Measurements from ENCODE around the gene CDR2L.
"Not testable (repeated sequence)": the region's sequence is repeated elsewhere in the genome, so short reads cannot be mapped to it uniquely, and the experiment has no call there.

CDR2L gene

DNA sequence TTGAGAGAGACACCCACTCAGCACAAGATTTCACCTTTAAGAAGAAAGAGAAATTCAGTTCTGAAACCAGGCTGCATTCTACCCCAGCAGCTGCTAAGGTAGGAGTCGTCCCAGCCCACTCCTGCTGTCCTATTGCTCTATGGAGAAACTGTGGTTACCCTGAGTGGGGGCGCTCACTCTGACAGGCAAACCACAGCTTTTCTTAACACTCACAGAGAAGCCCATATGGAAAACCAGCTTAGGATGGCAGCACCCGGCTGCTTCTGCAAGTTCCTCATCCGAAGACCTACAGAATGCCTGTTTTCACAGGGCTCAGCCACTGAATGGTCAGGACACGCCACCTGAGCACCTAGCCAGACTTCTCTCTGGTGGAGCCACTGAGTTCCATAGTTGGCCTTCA lies 51.8 kb downstream of the CDR2L start:
- no peaks in the 10 kb centered on the region for H3K27me3 ChIP-seq (replicated peaks; ENCODE audit: control insufficient read depth, insufficient read depth, low read length, poor library complexity, severe bottlenecking)
- H3K27ac ChIP-seq (ENCODE audit: insufficient read depth, low read length, poor library complexity, severe bottlenecking) = no peak overlapping the region
- no peak for DNase-seq
- H3K4me3 ChIP-seq (ENCODE audit: insufficient read depth, low read depth, low read length, poor library complexity, severe bottlenecking) = no peak overlapping the region
- no peaks in the 10 kb centered on the region for H3K9me3 ChIP-seq (ENCODE audit: control insufficient read depth, low read length)
- peaks cover 40% of the 10 kb centered on the region for H3K36me3 ChIP-seq (ENCODE audit: control insufficient read depth, insufficient read depth, low read length)
- peaks cover 26% of the 10 kb centered on the region for H3K4me1 ChIP-seq (ENCODE audit: control insufficient read depth, insufficient read depth, low read length, poor library complexity, severe bottlenecking)

DNA sequence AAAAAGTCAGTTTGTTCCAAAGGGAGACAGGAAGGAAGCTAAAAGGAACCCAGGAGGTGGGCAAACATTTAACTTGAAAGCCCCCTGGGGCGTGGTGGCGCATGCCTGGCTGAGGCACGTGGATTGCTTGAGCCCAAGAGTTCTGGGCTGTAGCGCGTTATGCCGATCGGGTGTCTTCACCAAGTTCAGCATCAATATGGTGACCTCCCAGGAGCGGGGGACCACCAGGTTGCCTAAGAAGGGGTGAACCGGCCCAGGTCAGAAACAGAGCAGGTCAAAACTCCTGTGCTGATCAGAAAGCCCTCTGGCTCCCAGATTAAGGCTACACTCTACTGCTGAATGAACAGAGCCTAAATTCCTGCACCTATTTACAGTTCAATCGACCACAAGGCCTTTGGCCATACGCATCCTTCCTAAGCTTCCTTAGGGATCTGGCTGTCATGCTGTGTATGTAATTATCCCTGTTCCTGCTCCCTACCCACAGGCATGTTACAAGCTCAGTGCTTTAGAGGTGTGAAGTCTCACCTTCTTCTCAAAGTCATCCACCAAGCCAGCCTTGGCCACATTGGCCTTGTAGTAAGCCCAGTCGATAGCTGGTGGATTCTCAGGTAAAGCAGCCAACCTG lies 54.3 kb downstream of the CDR2L start:
- Histone ChIP-seq H3K4me3 (ENCODE audit: insufficient read depth, low read depth, low read length, poor library complexity, severe bottlenecking) (no peak overlapping the region), H3K9me3 (ENCODE audit: control insufficient read depth, low read length) (no peaks in the 10 kb centered on the region), H3K27me3 (replicated peaks; ENCODE audit: control insufficient read depth, insufficient read depth, low read length, poor library complexity, severe bottlenecking) (no peaks in the 10 kb centered on the region), H3K4me1 (ENCODE audit: control insufficient read depth, insufficient read depth, low read length, poor library complexity, severe bottlenecking) (peaks cover 5% of the 10 kb centered on the region), H3K36me3 (ENCODE audit: control insufficient read depth, insufficient read depth, low read length) (peaks cover 40% of the 10 kb centered on the region), H3K27ac (ENCODE audit: insufficient read depth, low read length, poor library complexity, severe bottlenecking) (no peak overlapping the region)
- no peak for DNase-seq

DNA sequence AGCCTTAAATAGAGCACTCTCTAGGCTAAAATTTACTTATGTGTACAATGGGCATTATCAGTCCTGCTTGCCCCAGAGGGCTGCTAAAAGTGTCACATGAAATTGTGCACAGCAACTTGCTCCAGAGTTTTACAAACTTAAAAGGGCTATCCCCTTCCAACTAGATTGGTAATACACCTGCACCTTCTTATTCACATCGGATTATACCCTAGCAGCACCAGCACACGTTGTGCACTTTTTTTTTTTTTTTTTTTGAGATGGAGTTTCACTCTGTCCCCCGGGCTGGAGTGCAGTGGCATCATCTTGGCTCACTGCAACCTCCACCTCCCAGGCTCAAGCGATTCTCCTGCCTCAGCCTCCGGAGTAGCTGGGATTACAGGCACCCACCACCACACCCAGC lies 56.4 kb downstream of the CDR2L start:
- not testable (repeated sequence) for H3K27ac ChIP-seq (ENCODE audit: insufficient read depth, low read length, poor library complexity, severe bottlenecking); H3K4me3 ChIP-seq (ENCODE audit: insufficient read depth, low read depth, low read length, poor library complexity, severe bottlenecking); H3K4me1 ChIP-seq (ENCODE audit: control insufficient read depth, insufficient read depth, low read length, poor library complexity, severe bottlenecking); DNase-seq; H3K9me3 ChIP-seq (ENCODE audit: control insufficient read depth, low read length); H3K27me3 ChIP-seq (replicated peaks; ENCODE audit: control insufficient read depth, insufficient read depth, low read length, poor library complexity, severe bottlenecking)
- H3K36me3 ChIP-seq (ENCODE audit: control insufficient read depth, insufficient read depth, low read length) = peaks cover 34% of the 10 kb centered on the region

GRCh38 chr17:75044716-75045115 lies 57.3 kb downstream of the CDR2L start:
- H3K4me3 ChIP-seq (ENCODE audit: insufficient read depth, low read depth, low read length, poor library complexity, severe bottlenecking) = no peak overlapping the region
- H3K36me3 ChIP-seq (ENCODE audit: control insufficient read depth, insufficient read depth, low read length) = peaks cover 25% of the 10 kb centered on the region
- no peaks in the 10 kb centered on the region for H3K9me3 ChIP-seq (ENCODE audit: control insufficient read depth, low read length)
- no peaks in the 10 kb centered on the region for H3K27me3 ChIP-seq (replicated peaks; ENCODE audit: control insufficient read depth, insufficient read depth, low read length, poor library complexity, severe bottlenecking)
- no peak for DNase-seq
- no peak overlapping the region for H3K27ac ChIP-seq (ENCODE audit: insufficient read depth, low read length, poor library complexity, severe bottlenecking)
- H3K4me1 ChIP-seq (ENCODE audit: control insufficient read depth, insufficient read depth, low read length, poor library complexity, severe bottlenecking) = peaks cover 10% of the 10 kb centered on the region

GRCh38 chr17:75045946-75046406 lies 58.5 kb downstream of the CDR2L start:
- not testable (repeated sequence) for H3K9me3 ChIP-seq (ENCODE audit: control insufficient read depth, low read length); DNase-seq; H3K27me3 ChIP-seq (replicated peaks; ENCODE audit: control insufficient read depth, insufficient read depth, low read length, poor library complexity, severe bottlenecking); H3K4me1 ChIP-seq (ENCODE audit: control insufficient read depth, insufficient read depth, low read length, poor library complexity, severe bottlenecking)
- H3K4me3 ChIP-seq (ENCODE audit: insufficient read depth, low read depth, low read length, poor library complexity, severe bottlenecking) = peak overlapping the region; percentile 100
- peaks cover 12% of the 10 kb centered on the region for H3K36me3 ChIP-seq (ENCODE audit: control insufficient read depth, insufficient read depth, low read length)
- H3K27ac ChIP-seq (ENCODE audit: insufficient read depth, low read length, poor library complexity, severe bottlenecking) = peak overlapping the region; percentile 87

GRCh38 chr17:75046407-75047289 lies 59.2 kb downstream of the CDR2L start, which contains the start of the genes ATP5PD and KCTD2:
TSS of gene ATP5PD (minus strand) at chr17:75046969. CDS start at chr17:75042650, 4,319 bp downstream.
TSS of gene KCTD2 (plus strand) at chr17:75047225. CDS start at chr17:75047251, 26 bp downstream.
- Histone ChIP-seq H3K36me3 (ENCODE audit: control insufficient read depth, insufficient read depth, low read length) (peaks cover 9% of the 10 kb centered on the region), H3K4me3 (ENCODE audit: insufficient read depth, low read depth, low read length, poor library complexity, severe bottlenecking) (peak within 1 kb of the TSS; percentile 100), H3K27ac (ENCODE audit: insufficient read depth, low read length, poor library complexity, severe bottlenecking) (peak within 1 kb of the TSS; percentile 87), H3K4me1 (ENCODE audit: control insufficient read depth, insufficient read depth, low read length, poor library complexity, severe bottlenecking) (peaks cover 10% of the 10 kb centered on the region), H3K27me3 (replicated peaks; ENCODE audit: control insufficient read depth, insufficient read depth, low read length, poor library complexity, severe bottlenecking) (no peaks in the 10 kb centered on the region), H3K9me3 (ENCODE audit: control insufficient read depth, low read length) (no peaks in the 10 kb centered on the region)
- peak; percentile 88 to 92 (median 92) for DNase-seq

GRCh38 chr17:75047398-75048098 lies 60.1 kb downstream of the CDR2L start:
- no peak for DNase-seq
- peaks cover 10% of the 10 kb centered on the region for H3K4me1 ChIP-seq (ENCODE audit: control insufficient read depth, insufficient read depth, low read length, poor library complexity, severe bottlenecking)
- H3K27ac ChIP-seq (ENCODE audit: insufficient read depth, low read length, poor library complexity, severe bottlenecking) = peak overlapping the region; percentile 58
- no peaks in the 10 kb centered on the region for H3K9me3 ChIP-seq (ENCODE audit: control insufficient read depth, low read length)
- peak overlapping the region; percentile 100 for H3K4me3 ChIP-seq (ENCODE audit: insufficient read depth, low read depth, low read length, poor library complexity, severe bottlenecking)
- peaks cover 8% of the 10 kb centered on the region for H3K36me3 ChIP-seq (ENCODE audit: control insufficient read depth, insufficient read depth, low read length)
- H3K27me3 ChIP-seq (replicated peaks; ENCODE audit: control insufficient read depth, insufficient read depth, low read length, poor library complexity, severe bottlenecking) = no peaks in the 10 kb centered on the region

DNA sequence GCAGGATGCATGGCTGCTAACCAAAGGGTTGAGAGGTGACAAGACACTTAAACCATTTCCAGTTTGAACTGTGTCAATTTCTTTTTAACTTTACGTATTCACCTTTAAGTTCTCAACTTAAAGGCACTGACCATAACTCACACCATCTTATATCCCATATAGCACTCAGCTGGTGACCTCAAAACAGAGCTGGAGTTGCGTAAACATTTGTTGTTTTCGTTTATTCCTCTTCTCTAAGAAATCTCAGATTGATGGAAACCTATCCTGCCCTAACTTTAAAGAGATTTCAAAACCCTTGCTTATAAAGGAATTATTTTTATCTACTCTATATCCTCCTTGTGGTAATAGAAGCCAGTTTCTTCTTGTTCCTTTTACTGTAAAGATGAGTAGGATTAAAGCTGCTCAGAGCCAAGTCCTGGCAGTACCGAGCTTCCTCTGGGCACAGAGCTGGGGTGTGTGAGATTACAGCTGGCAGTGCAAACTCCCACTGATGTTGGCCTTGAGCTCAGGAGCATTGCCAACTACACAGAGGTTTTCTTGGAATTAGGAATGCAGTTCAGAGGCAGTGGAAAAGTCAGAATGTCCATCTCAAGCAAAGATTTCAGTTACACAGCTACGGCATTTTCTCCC lies 60.9 kb downstream of the CDR2L start:
- Histone ChIP-seq H3K4me1 (ENCODE audit: control insufficient read depth, insufficient read depth, low read length, poor library complexity, severe bottlenecking) (peaks cover 10% of the 10 kb centered on the region), H3K9me3 (ENCODE audit: control insufficient read depth, low read length) (no peaks in the 10 kb centered on the region), H3K27me3 (replicated peaks; ENCODE audit: control insufficient read depth, insufficient read depth, low read length, poor library complexity, severe bottlenecking) (no peaks in the 10 kb centered on the region), H3K27ac (ENCODE audit: insufficient read depth, low read length, poor library complexity, severe bottlenecking) (peak overlapping the region; percentile 58), H3K4me3 (ENCODE audit: insufficient read depth, low read depth, low read length, poor library complexity, severe bottlenecking) (peak overlapping the region; percentile 100), H3K36me3 (ENCODE audit: control insufficient read depth, insufficient read depth, low read length) (peaks cover 16% of the 10 kb centered on the region)
- no peak for DNase-seq

GRCh38 chr17:75049057-75049456 lies 61.6 kb downstream of the CDR2L start:
- peaks cover 22% of the 10 kb centered on the region for H3K36me3 ChIP-seq (ENCODE audit: control insufficient read depth, insufficient read depth, low read length)
- H3K27me3 ChIP-seq (replicated peaks; ENCODE audit: control insufficient read depth, insufficient read depth, low read length, poor library complexity, severe bottlenecking) = no peaks in the 10 kb centered on the region
- H3K4me3 ChIP-seq (ENCODE audit: insufficient read depth, low read depth, low read length, poor library complexity, severe bottlenecking) = no peak overlapping the region
- no peaks in the 10 kb centered on the region for H3K9me3 ChIP-seq (ENCODE audit: control insufficient read depth, low read length)
- H3K27ac ChIP-seq (ENCODE audit: insufficient read depth, low read length, poor library complexity, severe bottlenecking) = no peak overlapping the region
- no peak for DNase-seq
- H3K4me1 ChIP-seq (ENCODE audit: control insufficient read depth, insufficient read depth, low read length, poor library complexity, severe bottlenecking) = peaks cover 10% of the 10 kb centered on the region

All from effector memory CD4-positive, alpha-beta T cell (primary cell).